Temporal lobe (tissue), 2 donors: ENCODE data around the gene TSNAXIP1. TPM values are rescaled to one million over a fixed set of nuclear protein-coding genes. Genes with fewer than 3 reads are reported as not detected.

Experiments
- small RNA-seq: library from RNA; depleted of rRNA; stranded (forward); fragments of <200 nt; gene quantifications from one replicate; pipeline ENCODE3, GENCODE V24; 2014; ENCODE audit warnings: low replicate concordance
- total RNA-seq: library from RNA; depleted of rRNA; stranded (reverse); fragments of >200 nt; gene quantifications from one replicate; pipeline ENCODE4 v1.2.3, GENCODE V29; 2014

Gene TSNAXIP1
- total RNA-seq, 1 donor from 2014 or later = 3.0 TPM

Small RNAs within 50 kb of the gene (small RNA-seq; reads per million reads assigned to genes)
- gene AC040162.2 = not detected

Other genes with a start within 250 kb of the TSNAXIP1 start
- 46.2 TPM for gene CTCF, start 244.4 kb upstream of the TSNAXIP1 start, total RNA-seq
- 2.2 TPM for gene CARMIL2, start 161.7 kb upstream of the TSNAXIP1 start, total RNA-seq
- 17.7 TPM for gene ACD, start 146.6 kb upstream of the TSNAXIP1 start, total RNA-seq
- gene PARD6A, start 145.9 kb upstream of the TSNAXIP1 start, total RNA-seq = 5.2 TPM
- gene ENKD1, start 140.1 kb upstream of the TSNAXIP1 start, total RNA-seq = 7.9 TPM
- gene C16orf86, start 140.1 kb upstream of the TSNAXIP1 start, total RNA-seq = 2.7 TPM
- 42.3 TPM for gene GFOD2, start 87.6 kb upstream of the TSNAXIP1 start, total RNA-seq
- 3.9 TPM for gene RANBP10, start 329 bp upstream of the TSNAXIP1 start, total RNA-seq
- gene THAP11, start 35.4 kb downstream of the TSNAXIP1 start, total RNA-seq = 16.7 TPM
- gene NUTF2, start 40.0 kb downstream of the TSNAXIP1 start, total RNA-seq = 58.8 TPM
- 23.8 TPM for gene CENPT, start 40.8 kb downstream of the TSNAXIP1 start, total RNA-seq
- 51.9 TPM for gene EDC4, start 66.2 kb downstream of the TSNAXIP1 start, total RNA-seq
- not detected for gene NRN1L, start 78.0 kb downstream of the TSNAXIP1 start, total RNA-seq
- 5.9 TPM for gene PSKH1, start 86.4 kb downstream of the TSNAXIP1 start, total RNA-seq
- gene CTRL, start 125.0 kb downstream of the TSNAXIP1 start, total RNA-seq = 3.4 TPM
- 11.3 TPM for gene PSMB10, start 130.0 kb downstream of the TSNAXIP1 start, total RNA-seq
- 1.2 TPM for gene LCAT, start 137.2 kb downstream of the TSNAXIP1 start, total RNA-seq
- 5.4 TPM for gene SLC12A4, start 161.7 kb downstream of the TSNAXIP1 start, total RNA-seq
- gene DPEP3, start 173.6 kb downstream of the TSNAXIP1 start, total RNA-seq = 0.25 TPM
- 0.98 TPM for gene DPEP2, start 192.6 kb downstream of the TSNAXIP1 start, total RNA-seq
- not detected for gene DPEP2NB, start 209.0 kb downstream of the TSNAXIP1 start, total RNA-seq
- gene DDX28, start 216.3 kb downstream of the TSNAXIP1 start, total RNA-seq = 6.4 TPM
- gene DUS2, start 216.4 kb downstream of the TSNAXIP1 start, total RNA-seq = 8.4 TPM